GM18499 (cell line): Measurements from ENCODE around the gene LGI4.

Source experiments
- ATAC-seq: cut with Tn5 transposase; IDR thresholded peaks from one replicate; pipeline ENCODE4 v1.9.1; 2021; ENCODE audit warnings: moderate number of reproducible peaks; ENCODE audit not compliant: insufficient read depth, unreplicated experiment

Gene LGI4

GRCh38 chr19:35125749-35126623, 8.9 kb downstream of the LGI4 start:
- ATAC-seq = no peak

GRCh38 chr19:35125270-35125717, 9.6 kb downstream of the LGI4 start:
- ATAC-seq = no peak

- no peak for ATAC-seq
These were observed 10.5 kb downstream of the LGI4 start for GRCh38 chr19:35124098-35125060.

GRCh38 chr19:35123573-35123972, 11.3 kb downstream of the LGI4 start:
- ATAC-seq = no peak

DNA sequence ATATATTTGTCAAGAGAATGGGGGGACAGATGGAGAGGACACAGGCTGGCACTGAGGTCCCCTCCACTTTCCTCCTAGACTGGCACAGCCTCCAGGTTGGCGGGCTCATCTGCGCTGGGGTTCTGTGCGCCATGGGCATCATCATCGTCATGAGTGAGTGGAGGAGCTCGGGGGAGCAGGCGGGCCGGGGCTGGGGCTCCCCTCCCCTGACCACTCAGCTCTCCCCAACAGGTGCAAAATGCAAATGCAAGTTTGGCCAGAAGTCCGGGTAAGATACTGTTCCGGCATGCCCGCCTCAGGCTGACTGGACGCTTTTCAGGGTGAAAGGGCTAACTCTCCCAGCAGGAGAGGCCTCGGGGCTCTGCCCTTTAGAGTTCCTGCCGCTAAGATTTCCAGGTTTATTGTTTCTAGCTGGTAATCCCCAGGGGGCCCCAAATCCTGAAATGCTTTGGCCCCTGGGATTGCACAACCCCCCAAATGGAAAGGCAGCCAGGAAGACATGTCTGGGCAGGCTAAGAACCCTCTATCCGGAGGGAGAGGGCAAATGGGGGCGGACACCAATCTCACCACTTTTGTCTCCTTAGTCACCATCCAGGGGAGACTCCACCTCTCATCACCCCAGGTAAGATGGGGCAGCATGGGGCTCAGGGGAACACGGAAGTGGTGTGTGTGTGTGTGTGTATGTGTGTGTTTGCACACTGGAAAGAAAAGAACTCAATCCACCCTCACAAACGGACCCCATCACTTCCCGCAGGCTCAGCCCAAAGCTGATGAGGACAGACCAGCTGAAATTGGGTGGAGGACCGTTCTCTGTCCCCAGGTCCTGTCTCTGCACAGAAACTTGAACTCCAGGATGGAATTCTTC, 11.9 kb downstream of the LGI4 start:
- ATAC-seq = no peak

GRCh38 chr19:35120898-35121297, 14.0 kb downstream of the LGI4 start:
- ATAC-seq = no peak

DNA sequence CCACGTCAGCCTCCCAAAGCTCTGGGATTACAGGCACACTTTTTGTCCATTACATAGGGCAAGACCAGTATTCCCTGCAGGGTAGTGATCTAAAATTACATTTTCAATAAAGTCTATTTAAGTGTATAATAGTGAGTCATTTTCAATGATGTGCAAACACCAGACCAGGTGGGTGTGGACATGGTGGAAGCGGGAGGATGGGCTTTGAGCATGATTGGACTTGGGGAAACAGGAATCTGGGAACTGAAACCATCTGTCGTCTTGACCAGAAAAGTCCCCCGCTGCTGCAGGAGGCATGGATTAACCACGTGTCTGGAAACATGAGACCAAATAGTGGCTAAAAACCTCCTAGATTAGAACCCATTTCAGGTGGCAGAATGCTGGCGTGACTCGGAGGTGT, 14.4 kb downstream of the LGI4 start:
- ATAC-seq = no peak

DNA sequence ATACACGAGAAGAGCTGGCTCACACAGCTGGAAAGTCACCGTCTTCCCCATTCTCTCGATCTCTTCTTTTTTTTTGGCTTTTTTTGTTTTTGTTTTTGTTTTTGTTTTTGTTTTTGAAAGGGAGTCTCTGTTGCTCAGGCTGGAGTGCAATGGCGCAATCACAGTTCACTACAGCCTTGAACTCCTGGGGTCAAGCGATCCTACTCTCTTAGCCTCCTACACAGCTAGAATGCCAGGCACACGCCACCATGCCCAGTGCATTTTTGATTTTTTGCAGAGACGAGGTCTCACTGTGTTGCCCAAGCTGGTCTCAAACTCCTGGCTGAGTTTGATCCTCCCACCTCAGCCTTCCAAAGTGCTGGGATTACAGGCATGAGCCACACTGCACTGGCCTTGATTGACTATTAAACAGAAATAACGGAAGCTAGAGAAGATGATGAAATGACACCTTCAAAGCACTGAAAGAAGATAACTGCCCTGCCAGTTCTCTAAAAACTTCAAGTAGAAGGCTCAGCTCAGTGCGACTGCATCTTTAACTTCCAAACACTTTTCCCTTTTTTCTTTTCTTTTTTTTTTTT, 15.2 kb downstream of the LGI4 start:
- no peak for ATAC-seq

GRCh38 chr19:35119091-35119490, 15.8 kb downstream of the LGI4 start:
- ATAC-seq = no peak

GRCh38 chr19:35118268-35119020, 16.4 kb downstream of the LGI4 start:
- ATAC-seq = no peak

DNA sequence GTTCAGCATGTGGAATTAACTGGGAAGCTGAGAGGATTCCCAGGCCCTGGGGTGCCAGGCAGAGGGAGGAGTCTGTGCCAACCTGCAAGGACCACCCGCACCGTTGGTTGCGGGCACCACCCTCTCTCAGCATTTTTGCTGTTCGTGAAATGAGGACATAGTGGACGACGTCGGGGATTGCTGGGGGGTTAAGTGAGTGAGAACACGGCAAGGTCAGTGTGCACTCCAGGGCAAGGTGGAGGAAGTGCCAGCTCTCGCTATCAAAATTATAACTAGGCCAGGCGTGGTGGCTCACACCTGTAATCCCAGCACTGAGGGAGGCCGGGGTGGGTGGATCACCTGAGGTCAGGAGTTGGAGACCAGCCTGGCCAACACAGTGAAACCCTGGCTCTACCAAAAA, 17.1 kb downstream of the LGI4 start:
- ATAC-seq = no peak

GRCh38 chr19:35117116-35117515, 17.7 kb downstream of the LGI4 start:
- no peak for ATAC-seq

- no peak for ATAC-seq
These were observed 18.6 kb downstream of the LGI4 start for GRCh38 chr19:35116072-35116801.

DNA sequence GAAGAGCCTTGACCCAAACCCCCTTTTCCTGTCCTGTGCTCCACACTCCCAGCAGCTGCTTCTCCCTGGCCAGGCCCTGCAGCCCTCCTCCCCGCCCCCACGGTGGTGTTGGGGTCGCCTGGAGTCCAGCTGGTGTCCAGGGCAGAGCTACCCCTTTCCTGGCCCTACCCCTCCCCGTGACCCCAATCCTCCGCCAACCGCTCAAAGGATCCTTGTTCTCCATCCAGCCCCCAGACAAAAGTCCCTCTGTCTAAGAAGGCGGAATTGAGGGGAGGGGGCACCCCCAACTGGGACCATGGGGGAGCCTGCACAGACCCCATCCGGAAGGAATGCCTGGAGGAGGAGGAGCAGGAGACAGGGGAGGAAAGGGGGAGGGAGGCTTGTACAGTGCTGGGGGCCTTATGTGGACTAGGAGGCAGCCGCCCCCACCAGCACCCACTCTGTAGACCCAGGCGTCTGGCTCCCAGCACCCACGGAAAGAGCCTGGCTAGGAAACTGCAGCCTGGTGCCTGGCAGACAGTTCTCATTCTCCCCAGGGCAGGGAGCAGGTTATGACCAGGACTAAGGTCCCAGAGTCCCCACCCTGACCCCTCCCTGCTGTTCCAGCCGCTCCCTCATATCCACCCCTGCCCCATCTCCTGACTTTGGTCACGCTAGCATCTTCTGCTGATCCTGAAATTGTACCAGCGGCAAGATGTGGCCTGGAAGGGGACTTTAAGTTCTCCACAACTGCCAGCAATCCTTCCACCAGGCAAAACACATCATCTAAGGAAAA, 19.5 kb downstream of the LGI4 start, which contains the start of gene FXYD3:
Gene FXYD3, plus strand, starts transcription at position 647 of the 775 bp plus-strand sequence. CDS start 3,554 bp downstream, outside the sequence.
- no peak for ATAC-seq

DNA sequence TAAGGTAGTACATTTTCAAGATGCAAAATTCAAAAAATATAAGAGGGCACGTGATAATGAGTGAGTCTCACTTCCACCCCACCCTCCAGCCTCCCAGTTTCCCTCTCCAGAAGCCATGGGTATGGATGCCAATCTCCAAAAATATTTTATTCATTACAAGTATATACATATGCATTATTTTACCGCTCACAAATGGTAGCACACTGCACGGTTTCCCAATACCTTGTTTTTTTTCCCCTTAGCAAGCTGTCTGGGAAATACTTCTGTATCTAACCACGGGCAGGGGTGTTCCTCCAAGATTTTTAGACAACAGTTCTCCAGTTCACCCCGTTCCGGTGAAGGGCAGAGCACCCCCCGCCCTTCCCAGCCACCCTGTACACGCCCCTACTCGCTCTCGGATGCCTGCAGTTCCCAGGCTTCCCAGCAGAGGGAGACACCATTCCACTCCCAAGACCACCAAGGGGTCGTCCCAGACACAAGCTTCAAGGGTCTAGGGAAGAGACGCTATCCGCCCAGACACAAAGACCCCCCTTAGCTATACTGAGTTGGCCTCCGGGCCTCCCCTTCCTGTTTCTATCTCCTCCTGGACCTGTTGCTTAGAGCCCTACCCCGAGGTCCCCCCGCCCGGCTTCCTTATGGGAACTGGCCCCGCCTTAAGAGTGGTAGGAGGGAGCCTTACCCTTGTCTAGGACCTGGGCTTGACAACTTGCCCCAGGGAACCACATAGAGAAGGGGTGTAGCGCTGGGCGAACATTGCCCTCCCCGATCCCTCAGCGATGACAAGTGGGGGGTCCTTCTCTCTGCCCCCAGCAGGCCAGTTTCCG, 20.3 kb downstream of the LGI4 start:
- ATAC-seq = no peak

DNA sequence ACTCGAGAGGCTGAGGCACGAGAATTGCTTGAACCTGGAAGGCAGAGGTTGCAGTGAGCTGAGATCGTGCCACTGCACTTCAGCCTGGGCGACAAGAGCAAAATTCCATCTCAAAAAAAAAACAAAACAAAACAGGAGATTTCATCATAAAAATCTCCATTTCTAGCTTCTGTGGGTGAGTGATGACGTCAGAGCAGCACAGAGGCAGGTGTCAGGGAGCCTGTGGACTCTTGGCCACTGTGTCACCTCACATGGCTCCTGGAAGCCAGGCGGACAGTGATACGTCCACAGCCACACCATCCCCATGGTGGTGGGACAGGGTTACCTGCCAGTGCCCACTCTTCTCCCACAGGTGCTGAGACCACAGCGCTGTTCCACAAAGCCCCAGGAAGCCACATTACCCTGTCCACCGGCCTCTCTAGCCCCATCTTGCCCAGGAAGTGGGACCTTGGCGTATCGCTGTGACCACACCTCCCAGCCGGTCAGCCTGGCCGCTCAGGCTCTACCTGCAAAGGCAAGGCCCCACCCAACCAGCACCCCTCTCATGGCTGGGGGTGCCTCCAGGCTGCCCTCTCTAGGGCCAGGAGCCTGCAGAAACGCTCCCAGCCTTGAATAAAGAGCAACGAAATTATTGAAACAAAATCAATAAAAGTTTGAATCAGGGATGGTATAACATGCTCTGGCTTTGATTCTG, 21.7 kb downstream of the LGI4 start:
- no peak for ATAC-seq
